ENCODE results near the gene NUDT15.
A peak's percentile ranks its signal among the peaks of the same experiment; 100 is the strongest.
"Not testable (repeated sequence)": the region's sequence is repeated elsewhere in the genome, so short reads cannot be mapped to it uniquely, and the experiment has no call there.

The NUDT15 gene

GRCh38 chr13:48037346-48038173 is at the start of gene NUDT15:
TSS of gene NUDT15 (plus strand) at chr13:48037726. CDS start at chr13:48037747, 21 bp downstream.
- DNase-seq, result peak; percentile 83

GRCh38 chr13:47990427-47990826 is 47.1 kb upstream of the NUDT15 start:
- DNase-seq, result no peak

GRCh38 chr13:47990920-47991466 is 46.5 kb upstream of the NUDT15 start:
- DNase-seq, result no peak

GRCh38 chr13:47991859-47992258 is 45.7 kb upstream of the NUDT15 start:
- no peak for DNase-seq

- no peak for DNase-seq
These were observed 40.1 kb upstream of the NUDT15 start for GRCh38 chr13:47997384-47997783.

- no peak for DNase-seq
These were observed 37.6 kb upstream of the NUDT15 start for GRCh38 chr13:47999973-48000372.

GRCh38 chr13:48000559-48001113 is 36.9 kb upstream of the NUDT15 start:
- DNase-seq, result no peak

- peak; percentile 55 for DNase-seq
These were observed 36.2 kb upstream of the NUDT15 start, which contains the start of gene SUCLA2 for GRCh38 chr13:48001114-48001881. TSS of gene SUCLA2 (minus strand) at chr13:48001273. CDS start at chr13:48001269, 4 bp downstream.

- DNase-seq, result not testable (repeated sequence)
These were observed 35.5 kb upstream of the NUDT15 start for GRCh38 chr13:48001999-48002398.

GRCh38 chr13:48004201-48004600 is 33.3 kb upstream of the NUDT15 start:
- no peak for DNase-seq

GRCh38 chr13:48006396-48006795 is 31.1 kb upstream of the NUDT15 start:
- no peak for DNase-seq

GRCh38 chr13:48009284-48009683 is 28.2 kb upstream of the NUDT15 start:
- no peak for DNase-seq

GRCh38 chr13:48010698-48011097 is 26.8 kb upstream of the NUDT15 start:
- DNase-seq, result no peak

GRCh38 chr13:48012668-48013067 is 24.9 kb upstream of the NUDT15 start:
- no peak for DNase-seq

GRCh38 chr13:48014359-48014758 is 23.2 kb upstream of the NUDT15 start:
- DNase-seq, result no peak

GRCh38 chr13:48018637-48019036 is 18.9 kb upstream of the NUDT15 start:
- DNase-seq, result no peak

GRCh38 chr13:48019796-48020195 is 17.7 kb upstream of the NUDT15 start:
- no peak for DNase-seq

GRCh38 chr13:48028066-48028465 is 9.5 kb upstream of the NUDT15 start:
- no peak for DNase-seq

GRCh38 chr13:48029859-48030258 is 7.7 kb upstream of the NUDT15 start:
- DNase-seq, result no peak

GRCh38 chr13:48038761-48039160 is 1.2 kb downstream of the NUDT15 start:
- no peak for DNase-seq

- no peak for DNase-seq
These were observed 2.5 kb downstream of the NUDT15 start for GRCh38 chr13:48040049-48040448.

- no peak for DNase-seq
These were observed 3.4 kb downstream of the NUDT15 start for GRCh38 chr13:48040896-48041295.

- DNase-seq, result no peak
These were observed 5.4 kb downstream of the NUDT15 start for GRCh38 chr13:48042894-48043293.

Measured in DMS79 treated with DMSO at 0.1 percent for 48 hours (cell line).